ENCODE measurements around the gene ASXL2.

DNA sequence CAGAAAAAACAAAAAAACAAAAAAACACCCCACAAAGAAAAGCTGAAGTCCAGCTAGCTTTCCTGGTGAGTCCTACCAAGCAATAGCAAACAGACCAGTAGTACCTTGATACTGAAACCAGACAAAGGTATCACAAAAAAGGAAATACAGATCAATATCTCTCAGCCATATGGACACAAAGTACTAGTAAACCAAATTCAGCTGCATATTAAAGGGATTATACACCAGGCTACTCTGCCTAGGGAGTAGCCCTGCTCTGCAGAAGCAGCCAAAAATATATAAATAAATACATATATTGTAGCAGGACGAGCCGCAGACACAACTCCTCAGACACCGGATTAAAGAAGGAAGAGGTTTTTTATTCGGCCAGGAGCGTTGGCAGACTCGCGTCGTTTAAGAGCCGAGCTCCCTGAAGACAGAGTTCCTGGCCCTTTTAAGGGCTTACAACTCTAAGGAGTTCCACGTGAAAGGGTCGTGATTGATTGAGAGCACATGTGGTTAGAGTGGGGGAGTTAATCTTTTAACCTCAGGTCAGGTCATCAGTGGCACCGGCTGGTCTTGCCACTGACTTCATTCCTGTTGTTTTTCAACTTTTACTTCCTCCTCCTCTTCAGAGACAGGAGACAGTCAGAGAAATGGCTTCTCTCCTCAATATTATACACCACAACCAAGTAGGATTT is 166.5 kb downstream of the ASXL2 start:
- TF ChIP-seq, protein P1, sequence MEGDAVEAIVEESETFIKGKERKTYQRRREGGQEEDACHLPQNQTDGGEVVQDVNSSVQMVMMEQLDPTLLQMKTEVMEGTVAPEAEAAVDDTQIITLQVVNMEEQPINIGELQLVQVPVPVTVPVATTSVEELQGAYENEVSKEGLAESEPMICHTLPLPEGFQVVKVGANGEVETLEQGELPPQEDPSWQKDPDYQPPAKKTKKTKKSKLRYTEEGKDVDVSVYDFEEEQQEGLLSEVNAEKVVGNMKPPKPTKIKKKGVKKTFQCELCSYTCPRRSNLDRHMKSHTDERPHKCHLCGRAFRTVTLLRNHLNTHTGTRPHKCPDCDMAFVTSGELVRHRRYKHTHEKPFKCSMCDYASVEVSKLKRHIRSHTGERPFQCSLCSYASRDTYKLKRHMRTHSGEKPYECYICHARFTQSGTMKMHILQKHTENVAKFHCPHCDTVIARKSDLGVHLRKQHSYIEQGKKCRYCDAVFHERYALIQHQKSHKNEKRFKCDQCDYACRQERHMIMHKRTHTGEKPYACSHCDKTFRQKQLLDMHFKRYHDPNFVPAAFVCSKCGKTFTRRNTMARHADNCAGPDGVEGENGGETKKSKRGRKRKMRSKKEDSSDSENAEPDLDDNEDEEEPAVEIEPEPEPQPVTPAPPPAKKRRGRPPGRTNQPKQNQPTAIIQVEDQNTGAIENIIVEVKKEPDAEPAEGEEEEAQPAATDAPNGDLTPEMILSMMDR (IDR thresholded peaks at IDR 0.05; ENCODE audit: insufficient read depth, low read depth, low read length) = no peak
- TF ChIP-seq EZH2 (IDR thresholded peaks at IDR 0.05; ENCODE audit: insufficient read depth, low read length) = no peak

All from astrocyte (in vitro differentiated cells and primary cell).